KBM-7 (cell line): ENCODE data around the gene HNRNPC.
"Not testable (repeated sequence)": the region's sequence is repeated elsewhere in the genome, so short reads cannot be mapped to it uniquely, and the experiment has no call there.

Experiments used
- DNase-seq: peaks from one replicate; pipeline ENCODE4 v3.0.0-alpha.2; 2015
- in situ Hi-C: fragments of 300-500 bp; cut with MboI; formaldehyde crosslinking; loops from 2 replicates; pipeline ENCODE4 v1.14.3; 2020; ENCODE audit warnings: low sequenced_read_pairs, low pct_unique_long_range_greater_than_20kb, mixed read lengths

Gene HNRNPC

GRCh38 chr14:21165002-21165605, 104.1 kb downstream of the HNRNPC start:
- in situ Hi-C loops, result not testable (repeated sequence)

DNA sequence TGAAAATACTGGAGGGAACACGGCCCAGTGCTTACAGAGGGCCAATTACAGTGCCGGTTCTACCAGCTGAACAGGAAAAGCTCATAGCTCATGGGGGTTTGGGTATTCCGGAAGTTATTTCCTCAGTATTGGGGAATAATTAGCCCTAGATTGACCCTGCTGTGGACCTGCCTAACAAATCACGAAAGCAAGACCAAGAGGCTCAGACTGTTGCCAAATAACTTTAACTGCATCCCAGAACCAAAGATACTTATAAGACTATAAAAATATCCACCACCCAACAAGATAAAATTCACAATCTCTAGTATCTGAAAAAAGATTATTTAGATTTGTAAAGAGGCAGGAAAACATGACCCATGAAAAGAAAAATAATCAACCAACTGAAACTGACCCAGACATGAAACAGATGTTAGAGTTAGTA, 105.4 kb downstream of the HNRNPC start:
- in situ Hi-C loops, result no loop called here
- no peak for DNase-seq

More at GRCh38 chr14:21165002-21165605, 104.1 kb downstream of the HNRNPC start:
- DNase-seq, result peak; percentile 9

- DNase-seq, result no peak
- in situ Hi-C loops, result no loop called here
Measured at GRCh38 chr14:21162081-21162480, 107.2 kb downstream of the HNRNPC start.

- no peak for DNase-seq
- in situ Hi-C loops, result no loop called here
Measured at GRCh38 chr14:21160061-21160610, 109.1 kb downstream of the HNRNPC start.
